Uterus (tissue), 2 donors: ENCODE results near the gene GAL.

Experiments used
- CTCF ChIP-seq, 4 experiments: fragments of 200-600 bp in 2 of 4; fragments of 450-650 bp in 2 of 4; sonication (generic) in 2 of 4; IDR thresholded peaks; one replicate each; pipeline ENCODE4 v1.5.1; 2016 to 2019; ENCODE audit warnings: antibody characterized with exemption in 4 of 4, mild to moderate bottlenecking in 2 of 4, moderate library complexity in 1 of 4
- POLR2A ChIP-seq, 2 donors: fragments of 450-650 bp; IDR thresholded peaks; one replicate each; pipeline ENCODE4 v1.6.1; 2016; ENCODE audit warnings: antibody characterized with exemption in 2 of 2, mild to moderate bottlenecking in 1 of 2, moderate library complexity in 1 of 2

- TF ChIP-seq CTCF (IDR thresholded peaks at IDR 0.05) (no peak), POLR2A (IDR thresholded peaks at IDR 0.05) (no peak)
Measured at GRCh38 chr11:68663482-68664010, 20.8 kb upstream of the GAL start.
